ENCODE results near the gene FAM50B. TPM values are rescaled to one million over a fixed set of nuclear protein-coding genes. Genes with fewer than 3 reads are reported as not detected.

The FAM50B gene
- polyA plus RNA-seq, 1 donor from 2014 or later = 0.79 TPM

DNA sequence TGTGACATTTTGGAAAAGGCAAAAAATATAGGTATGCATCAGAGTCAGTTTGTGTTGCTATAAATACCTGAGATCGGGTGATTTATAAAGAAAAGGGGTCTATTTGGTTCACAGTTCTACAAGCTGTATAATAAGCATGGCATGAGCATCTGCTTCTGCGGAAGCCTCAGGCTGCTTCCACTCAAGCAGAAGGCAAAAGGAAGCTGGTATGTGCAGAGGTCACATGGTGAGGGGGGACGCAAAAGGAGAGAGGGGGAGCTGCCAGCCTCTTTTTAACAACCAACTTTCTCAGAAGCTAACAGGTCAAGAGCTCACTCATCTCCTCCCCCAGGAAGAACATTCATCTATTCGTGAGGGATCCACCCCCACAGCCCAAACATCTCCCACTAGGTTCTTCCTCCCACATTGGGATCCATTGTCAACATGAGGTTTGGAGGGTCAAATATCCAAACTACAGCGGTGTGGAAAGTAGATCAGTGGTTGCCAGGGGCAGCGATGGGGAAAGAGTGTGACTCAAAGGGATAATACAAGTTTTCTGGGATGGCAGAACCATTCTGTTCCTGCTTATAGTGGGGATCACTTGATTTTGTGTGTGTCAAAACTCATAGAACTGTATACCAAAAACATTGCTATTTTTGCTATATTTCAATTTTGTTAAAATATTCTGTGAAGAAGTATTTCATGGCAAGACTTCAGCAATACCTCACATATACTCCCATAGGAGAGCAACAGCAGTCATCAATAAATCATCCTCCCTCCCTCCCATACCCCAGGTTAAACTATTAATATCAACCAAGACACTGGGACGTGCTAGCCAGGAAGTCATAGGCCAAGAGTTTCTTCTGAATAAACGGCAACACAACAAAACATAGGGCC is 9.9 kb upstream of the FAM50B start:
- TF ChIP-seq EP300 (conservative IDR thresholded peaks at IDR 0.05; ENCODE audit: poor library complexity, severe bottlenecking) = no peak
- TF ChIP-seq RAD21 (conservative IDR thresholded peaks at IDR 0.05) = no peak
- no peak for TF ChIP-seq TAF1 (IDR thresholded peaks at IDR 0.05; ENCODE audit: low read depth)
- no peak for TF ChIP-seq EZH2 (IDR thresholded peaks at IDR 0.05; ENCODE audit: borderline replicate concordance, insufficient read depth, low read length, poor library complexity, severe bottlenecking)
- TF ChIP-seq, protein P1, sequence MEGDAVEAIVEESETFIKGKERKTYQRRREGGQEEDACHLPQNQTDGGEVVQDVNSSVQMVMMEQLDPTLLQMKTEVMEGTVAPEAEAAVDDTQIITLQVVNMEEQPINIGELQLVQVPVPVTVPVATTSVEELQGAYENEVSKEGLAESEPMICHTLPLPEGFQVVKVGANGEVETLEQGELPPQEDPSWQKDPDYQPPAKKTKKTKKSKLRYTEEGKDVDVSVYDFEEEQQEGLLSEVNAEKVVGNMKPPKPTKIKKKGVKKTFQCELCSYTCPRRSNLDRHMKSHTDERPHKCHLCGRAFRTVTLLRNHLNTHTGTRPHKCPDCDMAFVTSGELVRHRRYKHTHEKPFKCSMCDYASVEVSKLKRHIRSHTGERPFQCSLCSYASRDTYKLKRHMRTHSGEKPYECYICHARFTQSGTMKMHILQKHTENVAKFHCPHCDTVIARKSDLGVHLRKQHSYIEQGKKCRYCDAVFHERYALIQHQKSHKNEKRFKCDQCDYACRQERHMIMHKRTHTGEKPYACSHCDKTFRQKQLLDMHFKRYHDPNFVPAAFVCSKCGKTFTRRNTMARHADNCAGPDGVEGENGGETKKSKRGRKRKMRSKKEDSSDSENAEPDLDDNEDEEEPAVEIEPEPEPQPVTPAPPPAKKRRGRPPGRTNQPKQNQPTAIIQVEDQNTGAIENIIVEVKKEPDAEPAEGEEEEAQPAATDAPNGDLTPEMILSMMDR (IDR thresholded peaks at IDR 0.05; ENCODE audit: poor library complexity, severe bottlenecking) = no peak
- TF ChIP-seq, protein P2, sequence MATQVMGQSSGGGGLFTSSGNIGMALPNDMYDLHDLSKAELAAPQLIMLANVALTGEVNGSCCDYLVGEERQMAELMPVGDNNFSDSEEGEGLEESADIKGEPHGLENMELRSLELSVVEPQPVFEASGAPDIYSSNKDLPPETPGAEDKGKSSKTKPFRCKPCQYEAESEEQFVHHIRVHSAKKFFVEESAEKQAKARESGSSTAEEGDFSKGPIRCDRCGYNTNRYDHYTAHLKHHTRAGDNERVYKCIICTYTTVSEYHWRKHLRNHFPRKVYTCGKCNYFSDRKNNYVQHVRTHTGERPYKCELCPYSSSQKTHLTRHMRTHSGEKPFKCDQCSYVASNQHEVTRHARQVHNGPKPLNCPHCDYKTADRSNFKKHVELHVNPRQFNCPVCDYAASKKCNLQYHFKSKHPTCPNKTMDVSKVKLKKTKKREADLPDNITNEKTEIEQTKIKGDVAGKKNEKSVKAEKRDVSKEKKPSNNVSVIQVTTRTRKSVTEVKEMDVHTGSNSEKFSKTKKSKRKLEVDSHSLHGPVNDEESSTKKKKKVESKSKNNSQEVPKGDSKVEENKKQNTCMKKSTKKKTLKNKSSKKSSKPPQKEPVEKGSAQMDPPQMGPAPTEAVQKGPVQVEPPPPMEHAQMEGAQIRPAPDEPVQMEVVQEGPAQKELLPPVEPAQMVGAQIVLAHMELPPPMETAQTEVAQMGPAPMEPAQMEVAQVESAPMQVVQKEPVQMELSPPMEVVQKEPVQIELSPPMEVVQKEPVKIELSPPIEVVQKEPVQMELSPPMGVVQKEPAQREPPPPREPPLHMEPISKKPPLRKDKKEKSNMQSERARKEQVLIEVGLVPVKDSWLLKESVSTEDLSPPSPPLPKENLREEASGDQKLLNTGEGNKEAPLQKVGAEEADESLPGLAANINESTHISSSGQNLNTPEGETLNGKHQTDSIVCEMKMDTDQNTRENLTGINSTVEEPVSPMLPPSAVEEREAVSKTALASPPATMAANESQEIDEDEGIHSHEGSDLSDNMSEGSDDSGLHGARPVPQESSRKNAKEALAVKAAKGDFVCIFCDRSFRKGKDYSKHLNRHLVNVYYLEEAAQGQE (IDR thresholded peaks at IDR 0.05; ENCODE audit: borderline replicate concordance) = no peak
- no peak for TF ChIP-seq MXI1 (conservative IDR thresholded peaks at IDR 0.05; ENCODE audit: poor library complexity, severe bottlenecking)
- no peak for TF ChIP-seq POLR2AphosphoS5 (IDR thresholded peaks at IDR 0.05)
- no peak for TF ChIP-seq SMC3 (conservative IDR thresholded peaks at IDR 0.05; ENCODE audit: poor library complexity)
- no peak overlapping the region for H3K4me3 ChIP-seq (ENCODE audit: low read length)
- no peaks in the 10 kb centered on the region for H3K36me3 ChIP-seq (ENCODE audit: insufficient read depth, low read length)
- no peaks in the 10 kb centered on the region for H3K27me3 ChIP-seq (ENCODE audit: insufficient read depth, low read depth, low read length)
- H3K9me2 ChIP-seq (ENCODE audit: insufficient read depth, low read length) = no peaks in the 10 kb centered on the region
- H3K9ac ChIP-seq (ENCODE audit: low read length) = no peak overlapping the region
- H3K79me2 ChIP-seq (replicated peaks; ENCODE audit: insufficient read depth, low read length) = no peaks in the 10 kb centered on the region
- no peaks in the 10 kb centered on the region for H3K9me3 ChIP-seq (ENCODE audit: low read length)
- no peaks in the 10 kb centered on the region for H4K20me1 ChIP-seq (ENCODE audit: insufficient read depth)
- H3K27ac ChIP-seq (ENCODE audit: low read length) = no peak overlapping the region
- H2AFZ ChIP-seq (ENCODE audit: low read depth, low read length) = no peak overlapping the region
- H3K4me2 ChIP-seq (ENCODE audit: low read length) = no peak overlapping the region
- H3F3A ChIP-seq (ENCODE audit: insufficient read depth, low read length, poor library complexity, severe bottlenecking) = no peaks in the 10 kb centered on the region

DNA sequence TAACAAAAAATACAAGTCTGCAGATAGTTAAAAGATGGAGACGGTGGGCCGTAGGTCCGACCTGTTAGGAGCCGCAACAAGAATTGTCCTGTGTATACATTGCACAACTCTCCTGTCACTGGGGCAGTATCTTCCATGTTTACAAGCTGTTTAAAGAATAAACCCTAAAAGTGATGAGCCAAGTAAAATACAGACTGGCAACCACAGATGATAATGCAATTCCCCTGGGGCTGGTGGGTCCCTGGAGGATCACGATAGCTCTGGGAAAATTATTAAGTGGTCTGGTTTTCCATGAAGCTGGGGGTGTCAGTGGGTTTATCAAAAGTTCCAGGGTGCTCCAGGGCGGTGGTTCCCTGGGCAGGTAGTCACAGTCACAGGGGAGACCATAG is 8.1 kb upstream of the FAM50B start:
- no peaks in the 10 kb centered on the region for H3K79me2 ChIP-seq (replicated peaks; ENCODE audit: insufficient read depth, low read length)
- H3K27me3 ChIP-seq (ENCODE audit: insufficient read depth, low read depth, low read length) = no peaks in the 10 kb centered on the region
- no peak overlapping the region for H3K27ac ChIP-seq (ENCODE audit: low read length)
- no peaks in the 10 kb centered on the region for H3K9me3 ChIP-seq (ENCODE audit: low read length)
- H4K20me1 ChIP-seq (ENCODE audit: insufficient read depth) = no peaks in the 10 kb centered on the region
- H2AFZ ChIP-seq (ENCODE audit: low read depth, low read length) = no peak overlapping the region
- no peaks in the 10 kb centered on the region for H3K36me3 ChIP-seq (ENCODE audit: insufficient read depth, low read length)
- no peak overlapping the region for H3K9ac ChIP-seq (ENCODE audit: low read length)
- no peaks in the 10 kb centered on the region for H3K9me2 ChIP-seq (ENCODE audit: insufficient read depth, low read length)
- H3K4me3 ChIP-seq (ENCODE audit: low read length) = no peak overlapping the region
- no peaks in the 10 kb centered on the region for H3F3A ChIP-seq (ENCODE audit: insufficient read depth, low read length, poor library complexity, severe bottlenecking)
- TF ChIP-seq EZH2 (IDR thresholded peaks at IDR 0.05; ENCODE audit: borderline replicate concordance, insufficient read depth, low read length, poor library complexity, severe bottlenecking) (no peak), SMC3 (conservative IDR thresholded peaks at IDR 0.05; ENCODE audit: poor library complexity) (no peak), TAF1 (IDR thresholded peaks at IDR 0.05; ENCODE audit: low read depth) (no peak), RAD21 (conservative IDR thresholded peaks at IDR 0.05) (no peak), EP300 (conservative IDR thresholded peaks at IDR 0.05; ENCODE audit: poor library complexity, severe bottlenecking) (no peak), POLR2AphosphoS5 (IDR thresholded peaks at IDR 0.05) (no peak), MXI1 (conservative IDR thresholded peaks at IDR 0.05; ENCODE audit: poor library complexity, severe bottlenecking) (no peak)
- TF ChIP-seq, protein P1 (IDR thresholded peaks at IDR 0.05; ENCODE audit: poor library complexity, severe bottlenecking) = no peak
- TF ChIP-seq, protein P2 (IDR thresholded peaks at IDR 0.05; ENCODE audit: borderline replicate concordance) = no peak
- no peak overlapping the region for H3K4me2 ChIP-seq (ENCODE audit: low read length)
